CD4-positive, alpha-beta memory T cell (primary cell): Measurements from ENCODE around the gene ZBTB20. TPM values are rescaled to one million over a fixed set of nuclear protein-coding genes. Genes with fewer than 3 reads are reported as not detected.
"Not testable (repeated sequence)": the region's sequence is repeated elsewhere in the genome, so short reads cannot be mapped to it uniquely, and the experiment has no call there.

ENCODE experiments used
- CTCF ChIA-PET: fragments of 350-600 bp; sonication (Branson Sonifier 250); formaldehyde crosslinking; loops from one replicate; lab custom pipeline; 2021; ENCODE audit warnings: inconsistent platforms; ENCODE audit not compliant: partially characterized antibody; lab: Charles Lee
- POLR2A ChIA-PET: fragments of 350-600 bp; sonication (Branson Sonifier 250); formaldehyde crosslinking; loops from one replicate; lab custom pipeline; 2021; ENCODE audit not compliant: partially characterized antibody; lab: Charles Lee
- DNase-seq, 5 donors: peaks; one replicate each; pipeline versions ENCODE4 v3.0.0 to v3.0.0-alpha.2; 2020 to 2022; ENCODE audit warnings: mixed read lengths in 1 of 5
- H3K27ac ChIP-seq: one replicate; pipeline ENCODE4 v1.7.0; 2013; ENCODE audit warnings: low read depth, low read length
- H3K27me3 ChIP-seq: 2 replicates; pipeline ENCODE4 v1.7.0; 2013; ENCODE audit warnings: mild to moderate bottlenecking, low read length, moderate library complexity; ENCODE audit not compliant: insufficient read depth
- H3K36me3 ChIP-seq: 2 replicates; pipeline ENCODE4 v1.7.0; 2013; ENCODE audit warnings: mild to moderate bottlenecking, low read length, moderate library complexity; ENCODE audit not compliant: insufficient read depth
- H3K4me1 ChIP-seq: 2 replicates; pipeline ENCODE4 v1.7.0; 2013; ENCODE audit warnings: mild to moderate bottlenecking, low read length, moderate library complexity; ENCODE audit not compliant: insufficient read depth
- H3K4me3 ChIP-seq, 2 donors: one replicate each; pipeline ENCODE4 v1.7.0; 2013; ENCODE audit warnings: low read length in 2 of 2, mild to moderate bottlenecking in 1 of 2
- H3K9me3 ChIP-seq, 2 donors: one replicate each; pipeline ENCODE4 v1.7.0; 2013; ENCODE audit warnings: low read length in 2 of 2, control low read depth in 1 of 2; ENCODE audit not compliant: control insufficient read depth in 1 of 2
- H3K27ac Mint-ChIP-seq, 7 donors: one replicate each; pipeline ENCODE4 v1.8.0; 2020 to 2021; ENCODE audit warnings: mixed read lengths in 7 of 7, mild to moderate bottlenecking in 6 of 7, inconsistent platforms in 3 of 7, moderate library complexity in 3 of 7
- H3K27me3 Mint-ChIP-seq, 2 donors: one replicate each; pipeline ENCODE4 v1.8.0; 2020 to 2021; ENCODE audit warnings: mixed read lengths in 2 of 2
- H3K36me3 Mint-ChIP-seq, 2 donors: one replicate each; pipeline ENCODE4 v1.8.0; 2020 to 2021; ENCODE audit warnings: mixed read lengths in 2 of 2, inconsistent platforms in 1 of 2, mild to moderate bottlenecking in 1 of 2
- H3K4me1 Mint-ChIP-seq, 4 donors: one replicate each; pipeline ENCODE4 v1.8.0; 2020 to 2021; ENCODE audit warnings: mixed read lengths in 4 of 4, mild to moderate bottlenecking in 1 of 4
- H3K4me3 Mint-ChIP-seq, 8 donors: one replicate each; pipeline ENCODE4 v1.8.0; 2020 to 2021; ENCODE audit warnings: mixed read lengths in 8 of 8, mild to moderate bottlenecking in 7 of 8, moderate library complexity in 6 of 8, inconsistent platforms in 3 of 8
- H3K9me3 Mint-ChIP-seq, 8 donors: one replicate each; pipeline ENCODE4 v1.8.0; 2020 to 2021; ENCODE audit warnings: mixed read lengths in 8 of 8, mild to moderate bottlenecking in 5 of 8, inconsistent platforms in 3 of 8, moderate library complexity in 1 of 8
- intact Hi-C: fragments of 100-400 bp; cut with micrococcal nuclease; formaldehyde crosslinking; loops from one replicate; pipeline ENCODE4 v1.15.1; 2023
- polyA plus RNA-seq, 2 donors: library from polyadenylated mRNA; unstranded; fragments of 300-500 nt; fragmentation: Illumina TruSeq; gene quantifications; one replicate each; pipeline ENCODE4 v1.2.3, GENCODE V29; 2021
- total RNA-seq, 2 experiments: library from RNA; stranded (reverse); gene quantifications; one replicate each; pipeline ENCODE4 v1.2.3, GENCODE V29; 2021

The ZBTB20 gene
- total and polyA plus RNA-seq, 4 experiments from 2014 or later, result 21.9 to 58.4 (median 41.4) TPM

DNA sequence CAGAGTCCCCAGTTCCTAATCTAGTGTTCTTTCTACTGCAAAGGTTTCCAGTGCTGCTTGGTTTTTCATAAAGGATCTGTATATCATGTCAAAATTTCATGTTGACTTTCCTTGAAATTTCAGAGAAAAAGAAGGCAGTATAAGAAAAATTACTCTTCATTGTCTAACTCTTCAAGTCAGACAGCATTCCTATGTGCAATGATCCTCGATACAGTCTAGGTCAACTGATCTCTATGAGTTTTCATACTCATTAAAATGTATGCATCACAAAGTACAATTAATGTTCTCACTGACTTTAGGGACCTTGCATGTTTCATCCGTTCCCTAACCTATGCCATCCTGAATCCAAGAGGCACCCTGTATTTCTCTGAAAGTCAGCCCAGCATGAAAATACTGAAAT, 317.3 kb downstream of the ZBTB20 start:
- intact Hi-C loops, result loop anchor here (10.0 kb wide), 1 partner anchor 865 kb away; no protein-coding TSS in a partner anchor
- Mint-ChIP-seq H3K9me3 (no peaks in the 10 kb centered on the region), H3K4me1 (peaks cover 0 to 4% (median 2%) of the 10 kb centered on the region in 4 donors), H3K27ac (no peak overlapping the region), H3K27me3 (no peaks in the 10 kb centered on the region), H3K36me3 (no peaks in the 10 kb centered on the region), H3K4me3 (no peak overlapping the region)
- H3K4me1 ChIP-seq, result no peaks in the 10 kb centered on the region
- H3K27me3 ChIP-seq, result no peaks in the 10 kb centered on the region
- ChIA-PET POLR2A (no interaction called here), CTCF (no interaction called here)
- no peak for DNase-seq
- no peaks in the 10 kb centered on the region for H3K9me3 ChIP-seq
- H3K36me3 ChIP-seq, result no peaks in the 10 kb centered on the region
- no peak overlapping the region for H3K27ac ChIP-seq
- no peak overlapping the region for H3K4me3 ChIP-seq

- peak in 4 of 5 donors; percentile 1 to 9 (median 4) for DNase-seq
- CTCF ChIA-PET, result interaction anchor here (0.9 kb wide), 1 partner anchor 340 kb away, joined by 3 read pairs; no protein-coding TSS in a partner anchor
- Mint-ChIP-seq H3K9me3 (no peaks in the 10 kb centered on the region), H3K4me3 (no peak overlapping the region), H3K27me3 (no peaks in the 10 kb centered on the region), H3K27ac (no peak overlapping the region), H3K36me3 (no peaks in the 10 kb centered on the region), H3K4me1 (peaks cover 0 to 4% (median 2%) of the 10 kb centered on the region in 4 donors)
- intact Hi-C loops, result loop anchor here (1.0 to 10.0 kb wide), 2 partner anchors 343 to 867 kb away; no protein-coding TSS in a partner anchor
- Histone ChIP-seq H3K4me1 (no peaks in the 10 kb centered on the region), H3K27ac (no peak overlapping the region), H3K36me3 (no peaks in the 10 kb centered on the region), H3K4me3 (no peak overlapping the region), H3K27me3 (no peaks in the 10 kb centered on the region), H3K9me3 (no peaks in the 10 kb centered on the region)
- POLR2A ChIA-PET, result no interaction called here
Observed at GRCh38 chr3:114827495-114827894, 319.6 kb downstream of the ZBTB20 start.

DNA sequence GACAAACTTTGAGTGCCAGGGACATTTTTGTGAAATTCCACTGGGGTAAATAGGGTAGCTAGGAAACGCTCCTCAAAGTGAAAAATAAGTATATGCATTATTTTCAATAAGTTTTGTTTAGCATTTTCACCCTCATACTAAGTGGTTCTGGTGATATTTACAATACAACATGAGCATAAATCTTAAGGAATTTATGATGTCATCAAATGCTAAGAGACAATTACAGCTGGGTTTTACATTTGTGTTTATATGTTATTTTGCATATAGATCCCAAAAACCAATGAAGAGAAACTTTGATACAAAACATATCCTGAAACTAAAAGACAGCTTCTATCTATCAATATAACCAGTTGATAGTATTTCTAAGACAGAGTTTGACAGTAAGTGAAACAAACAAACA, 323.1 kb downstream of the ZBTB20 start:
- Mint-ChIP-seq H3K27ac (no peak overlapping the region), H3K9me3 (no peaks in the 10 kb centered on the region), H3K4me1 (peaks cover 0 to 7% (median 2%) of the 10 kb centered on the region in 4 donors), H3K27me3 (no peaks in the 10 kb centered on the region), H3K36me3 (no peaks in the 10 kb centered on the region), H3K4me3 (no peak overlapping the region)
- H3K4me1 ChIP-seq, result no peaks in the 10 kb centered on the region
- no peak overlapping the region for H3K27ac ChIP-seq
- no peaks in the 10 kb centered on the region for H3K36me3 ChIP-seq
- intact Hi-C loops, result loop anchor here (10.0 kb wide), 1 partner anchor 871 kb away; no protein-coding TSS in a partner anchor
- H3K4me3 ChIP-seq, result no peak overlapping the region
- no peak for DNase-seq
- no peaks in the 10 kb centered on the region for H3K9me3 ChIP-seq
- H3K27me3 ChIP-seq, result no peaks in the 10 kb centered on the region
- ChIA-PET CTCF (no interaction called here), POLR2A (no interaction called here)

DNA sequence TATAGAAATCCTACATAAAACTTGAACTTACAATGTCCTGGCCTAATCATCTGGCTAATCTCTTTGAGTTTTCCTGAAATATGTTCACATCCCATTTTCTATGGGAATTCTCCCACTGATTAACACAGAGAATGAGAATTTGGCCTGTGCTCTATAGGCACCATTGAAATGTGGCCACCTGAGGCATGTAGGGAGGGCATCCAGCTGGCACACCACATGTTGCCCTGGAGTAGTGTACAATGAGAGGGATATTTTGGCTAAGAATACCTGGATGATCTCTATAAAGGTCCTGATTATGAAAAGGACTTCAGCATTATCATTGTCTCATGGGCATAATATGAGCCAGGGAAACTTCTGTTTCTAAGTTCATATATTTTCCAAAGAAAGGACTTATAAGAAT, 324.0 kb downstream of the ZBTB20 start:
- Histone ChIP-seq H3K4me1 (no peaks in the 10 kb centered on the region), H3K27me3 (no peaks in the 10 kb centered on the region), H3K4me3 (no peak overlapping the region), H3K36me3 (no peaks in the 10 kb centered on the region), H3K9me3 (no peaks in the 10 kb centered on the region), H3K27ac (no peak overlapping the region)
- no peaks in the 10 kb centered on the region for H3K27me3 Mint-ChIP-seq
- no peaks in the 10 kb centered on the region for H3K36me3 Mint-ChIP-seq
- peaks cover 0 to 7% (median 2%) of the 10 kb centered on the region in 4 donors for H3K4me1 Mint-ChIP-seq
- DNase-seq, result no peak
- no peak overlapping the region for H3K4me3 Mint-ChIP-seq
- ChIA-PET POLR2A (no interaction called here), CTCF (no interaction called here)
- no peak overlapping the region for H3K27ac Mint-ChIP-seq
- H3K9me3 Mint-ChIP-seq, result no peaks in the 10 kb centered on the region
- intact Hi-C loops, result loop anchor here (10.0 kb wide), 1 partner anchor 872 kb away; no protein-coding TSS in a partner anchor

- H3K27ac Mint-ChIP-seq, result no peak overlapping the region
- no peak for DNase-seq
- Histone ChIP-seq H3K4me1 (no peaks in the 10 kb centered on the region), H3K9me3 (no peaks in the 10 kb centered on the region), H3K36me3 (no peaks in the 10 kb centered on the region), H3K27ac (no peak overlapping the region), H3K27me3 (no peaks in the 10 kb centered on the region), H3K4me3 (no peak overlapping the region)
- POLR2A ChIA-PET, result no interaction called here
- no peak overlapping the region for H3K4me3 Mint-ChIP-seq
- H3K4me1 Mint-ChIP-seq, result peaks cover 0 to 20% (median 6%) of the 10 kb centered on the region in 4 donors
- CTCF ChIA-PET, result interaction anchor here (0.6 kb wide), 1 partner anchor 40 kb away, joined by 4 read pairs; no protein-coding TSS in a partner anchor
- no peaks in the 10 kb centered on the region for H3K9me3 Mint-ChIP-seq
- H3K36me3 Mint-ChIP-seq, result peaks cover 7 to 10% of the 10 kb centered on the region in 2 donors
- no peaks in the 10 kb centered on the region for H3K27me3 Mint-ChIP-seq
- intact Hi-C loops, result no loop called here
Observed at GRCh38 chr3:114816052-114816451, 331.0 kb downstream of the ZBTB20 start.

DNA sequence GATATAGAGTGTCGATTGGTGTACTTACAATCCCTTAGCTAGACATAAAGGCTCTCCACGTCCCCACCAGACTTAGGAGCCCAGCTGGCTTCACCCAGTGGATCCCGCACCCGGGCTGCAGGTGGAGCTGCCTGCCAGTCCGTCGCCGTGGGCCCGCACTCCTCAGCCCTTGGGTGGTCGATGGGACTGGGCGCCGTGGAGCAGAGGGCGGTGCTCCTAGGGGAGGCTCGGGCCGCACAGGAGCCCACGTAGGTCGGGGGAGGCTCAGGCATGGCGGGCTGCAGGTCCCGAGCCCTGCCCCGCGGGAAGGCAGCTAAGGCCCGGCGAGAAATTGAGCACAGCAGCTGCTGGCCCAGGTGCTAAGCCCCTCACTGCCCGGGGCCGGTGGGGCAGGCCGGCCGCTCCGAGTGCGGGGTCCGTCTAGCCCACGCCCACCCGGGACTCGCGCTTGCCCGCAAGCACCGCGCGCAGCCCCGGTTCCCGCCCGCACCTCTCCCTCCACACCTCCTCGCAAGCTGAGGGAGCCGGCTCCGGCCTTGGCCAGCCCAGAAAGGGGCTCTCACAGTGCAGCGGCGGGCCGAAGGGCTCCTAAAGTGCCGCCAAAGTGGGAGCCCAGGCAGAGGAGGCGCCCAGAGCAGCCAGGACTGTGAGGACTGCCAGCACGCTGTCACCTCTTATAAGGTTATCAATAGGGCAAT, 334.4 kb downstream of the ZBTB20 start:
- H3K36me3 Mint-ChIP-seq, result peaks cover 9 to 19% of the 10 kb centered on the region in 2 donors
- H3K27me3 ChIP-seq, H3K27me3 Mint-ChIP-seq, H3K27ac ChIP-seq, H3K4me1 ChIP-seq, DNase-seq, intact Hi-C loops, CTCF ChIA-PET, H3K9me3 Mint-ChIP-seq, H3K4me3 Mint-ChIP-seq, H3K27ac Mint-ChIP-seq, POLR2A ChIA-PET, H3K9me3 ChIP-seq, H3K36me3 ChIP-seq, H3K4me3 ChIP-seq: not testable (repeated sequence)
- H3K4me1 Mint-ChIP-seq, result peaks cover 10 to 29% (median 14%) of the 10 kb centered on the region in 4 donors

DNA sequence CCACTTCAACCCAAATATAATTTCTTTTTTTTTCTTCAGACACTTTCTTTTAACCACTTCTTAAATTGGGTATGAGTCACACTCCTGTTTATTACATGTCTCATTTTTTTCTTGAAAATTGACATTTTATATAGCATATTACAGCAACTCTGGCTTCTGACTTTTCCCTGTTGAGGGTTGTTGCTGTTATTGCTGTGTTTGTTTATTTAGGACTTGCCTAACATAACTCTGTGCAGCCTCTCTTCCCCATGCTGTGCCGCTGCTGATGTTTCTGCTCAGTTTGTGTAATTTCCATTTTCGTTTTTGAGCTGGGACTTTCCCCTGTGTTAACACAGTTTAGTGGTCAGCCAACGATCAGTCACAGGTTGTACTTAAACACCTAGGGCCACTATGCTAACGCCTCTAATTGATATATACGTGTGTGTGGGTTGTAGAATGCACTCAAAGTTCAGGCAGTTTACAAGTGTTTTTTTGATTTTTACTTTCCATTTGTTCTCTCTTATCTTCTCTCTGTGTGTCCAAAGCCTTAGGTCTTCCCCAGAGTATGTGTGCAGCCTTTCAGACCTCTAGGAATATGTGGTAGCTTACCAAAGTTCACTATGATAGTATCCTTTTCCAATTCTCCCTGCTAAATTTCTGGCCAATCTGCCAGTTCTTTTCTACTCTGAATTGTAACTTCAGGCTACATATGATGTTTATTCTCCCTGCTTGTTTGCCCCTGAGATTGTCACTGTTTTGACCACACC, 337.2 kb downstream of the ZBTB20 start:
- POLR2A ChIA-PET, result no interaction called here
- CTCF ChIA-PET, result no interaction called here
- Histone ChIP-seq H3K4me3 (no peak overlapping the region), H3K27me3 (no peaks in the 10 kb centered on the region), H3K27ac (no peak overlapping the region), H3K9me3 (no peaks in the 10 kb centered on the region), H3K36me3 (no peaks in the 10 kb centered on the region), H3K4me1 (peaks cover 7% of the 10 kb centered on the region)
- Mint-ChIP-seq H3K4me1 (peaks cover 7 to 23% (median 13%) of the 10 kb centered on the region in 4 donors), H3K27me3 (no peaks in the 10 kb centered on the region), H3K9me3 (no peaks in the 10 kb centered on the region), H3K36me3 (peaks cover 9 to 25% of the 10 kb centered on the region in 2 donors), H3K4me3 (peak overlapping the region in 5 of 8 donors; percentile 8 to 65 (median 57)), H3K27ac (peak overlapping the region in 4 of 7 donors; percentile 26 to 58 (median 56))
- no peak for DNase-seq
- intact Hi-C loops, result no loop called here
